Heart left ventricle (tissue), 13 donors: Measurements from ENCODE around the gene PECR.

ENCODE experiments used
- CTCF ChIP-seq, 12 donors: fragments of 200-600 bp; sonication (generic) in 4 of 12; IDR thresholded peaks; one replicate each; pipeline versions ENCODE4 v1.5.0 to v1.8.0; 2018 to 2022; ENCODE audit warnings: antibody characterized with exemption in 12 of 12, mild to moderate bottlenecking in 5 of 12
- POLR2A ChIP-seq, 2 donors: fragments of 450-650 bp; IDR thresholded peaks; one replicate each; pipeline ENCODE4 v1.6.1; 2017; ENCODE audit warnings: antibody characterized with exemption in 2 of 2, mild to moderate bottlenecking in 2 of 2, moderate library complexity in 2 of 2
- donor health status: ischemic (EF 13 %, LVEDD 7.1; RV severe dilation, severe dysfunction).
- donor health status: DM: no; HTN: yes; CAD: no.
- donor health status: DM: no; HTN: no; CAD: no.
- donor health status: ischemic (EF 25% LVEDD 6.9; RV normal size, moderate dysfunction).
- donor health status: ischemic (EF 25% LVEDD 5.7; RV mildly dilated, moderate dysfunction).
- donor health status: ischemic (EF 35%, LVEDD 5.7; RV mildly dilated, moderate dysfunction).
- donor health status: nonischemic (EF 11% LVEDD 7.7; RV severe dilation, severe dysfunction).
- donor health status: DM: yes; HTN: yes; CAD: no.
- donor health status: PGD.
- donor health status: ischemic (EF 29% LVEDD 5.4; RV normal size, mild dysfunction).
- donor health status: nonischemic (EF 23%, LVEDD 6.1; RV moderate dilation, normal function).

- TF ChIP-seq CTCF (IDR thresholded peaks at IDR 0.05) (no peak), POLR2A (IDR thresholded peaks at IDR 0.05) (no peak)
Measured at GRCh38 chr2:215994911-215995310, 86.7 kb downstream of the PECR start.
